ENCODE measurements around the gene FFAR3.

Gene FFAR3

GRCh38 chr19:35328851-35329285 is 29.4 kb upstream of the FFAR3 start, which contains the start of gene CD22:
CD22 (plus strand) TSS chr19:35329187; CDS start chr19:35332041, 2,854 bp downstream.
- in situ Hi-C loops (cut with MboI; ENCODE audit: low pct_unique_long_range_greater_than_20kb, low sequenced_read_pairs) = no loop called here
- peak; percentile 64 for DNase-seq

DNA sequence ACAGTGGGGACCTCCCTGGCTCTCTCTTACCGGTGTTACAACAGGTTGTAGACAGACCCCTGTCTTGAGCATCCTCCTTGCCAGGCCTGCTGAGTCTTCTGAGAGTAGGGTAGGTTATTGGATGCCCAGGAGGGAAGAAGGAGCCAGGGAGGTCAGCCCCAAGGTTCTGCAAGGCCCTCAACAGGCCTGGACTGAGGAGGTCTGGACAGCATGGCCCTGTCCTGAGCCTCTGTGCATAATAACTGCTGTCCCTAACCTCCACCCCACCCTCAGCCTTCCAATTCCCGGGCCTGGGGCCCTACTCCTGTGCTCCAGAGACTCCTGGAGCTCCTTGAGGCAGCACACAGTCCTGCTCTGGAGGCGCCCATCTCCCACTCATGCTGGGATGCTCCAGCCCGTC is 28.9 kb upstream of the FFAR3 start:
- DNase-seq = no peak
- in situ Hi-C loops (cut with MboI; ENCODE audit: low pct_unique_long_range_greater_than_20kb, low sequenced_read_pairs) = no loop called here

DNA sequence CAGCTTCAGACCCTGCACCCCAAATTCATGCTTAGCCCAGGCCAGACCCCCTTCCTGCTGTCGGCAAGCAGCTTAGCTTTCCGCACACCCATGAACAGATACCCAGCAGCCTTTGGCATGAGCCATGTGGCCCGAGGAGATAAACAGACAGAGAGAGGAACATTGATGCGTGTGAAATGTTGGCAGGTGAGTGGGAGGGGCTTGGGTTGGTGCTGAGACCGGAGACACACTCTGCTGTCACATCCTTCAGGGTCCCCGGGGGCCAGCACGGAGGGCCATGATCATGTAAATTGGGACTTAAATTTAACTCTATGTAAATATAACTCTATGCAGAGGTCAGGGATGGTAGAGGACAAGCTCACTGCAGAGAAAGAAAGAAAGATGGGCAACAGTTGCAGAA is 27.8 kb upstream of the FFAR3 start:
- in situ Hi-C loops (cut with MboI; ENCODE audit: low pct_unique_long_range_greater_than_20kb, low sequenced_read_pairs) = no loop called here
- no peak for DNase-seq

DNA sequence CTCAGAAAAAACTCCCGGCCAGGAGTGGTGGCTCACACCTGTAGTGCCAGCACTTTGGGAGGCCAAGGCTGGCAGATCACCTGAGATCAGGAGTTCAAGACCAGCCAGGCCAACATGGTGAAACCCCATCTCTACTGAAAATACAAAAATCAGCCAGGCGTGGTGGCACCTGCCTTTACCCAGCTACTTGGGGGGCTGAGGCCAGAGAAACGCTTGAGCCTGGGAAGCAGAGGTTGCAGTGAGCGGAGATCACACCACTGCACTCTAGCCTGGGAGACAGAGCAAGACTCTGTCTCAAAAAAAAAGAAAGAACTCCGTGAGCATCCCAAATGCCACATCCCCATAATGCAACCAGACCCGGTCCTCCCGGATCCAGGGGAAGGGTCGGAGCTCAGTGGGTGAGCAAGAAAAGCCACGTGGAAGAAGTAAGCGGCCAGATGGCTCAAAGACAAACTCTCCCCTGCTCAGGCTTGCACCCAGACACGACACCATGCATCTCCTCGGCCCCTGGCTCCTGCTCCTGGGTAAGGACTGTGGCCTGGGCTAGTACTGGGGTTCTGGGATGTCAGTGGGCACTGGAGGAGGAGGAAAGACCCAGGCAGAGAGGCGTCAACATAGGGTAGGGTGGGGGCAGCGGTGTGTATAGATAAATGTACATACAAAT is 26.6 kb upstream of the FFAR3 start:
- in situ Hi-C loops (cut with MboI; ENCODE audit: low pct_unique_long_range_greater_than_20kb, low sequenced_read_pairs) = no loop called here
- DNase-seq = no peak

GRCh38 chr19:35332817-35333216 is 25.4 kb upstream of the FFAR3 start:
- in situ Hi-C loops (cut with MboI; ENCODE audit: low pct_unique_long_range_greater_than_20kb, low sequenced_read_pairs) = no loop called here
- DNase-seq = no peak

GRCh38 chr19:35334144-35334753 is 24.0 kb upstream of the FFAR3 start:
- in situ Hi-C loops (cut with MboI; ENCODE audit: low pct_unique_long_range_greater_than_20kb, low sequenced_read_pairs) = no loop called here
- no peak for DNase-seq

DNA sequence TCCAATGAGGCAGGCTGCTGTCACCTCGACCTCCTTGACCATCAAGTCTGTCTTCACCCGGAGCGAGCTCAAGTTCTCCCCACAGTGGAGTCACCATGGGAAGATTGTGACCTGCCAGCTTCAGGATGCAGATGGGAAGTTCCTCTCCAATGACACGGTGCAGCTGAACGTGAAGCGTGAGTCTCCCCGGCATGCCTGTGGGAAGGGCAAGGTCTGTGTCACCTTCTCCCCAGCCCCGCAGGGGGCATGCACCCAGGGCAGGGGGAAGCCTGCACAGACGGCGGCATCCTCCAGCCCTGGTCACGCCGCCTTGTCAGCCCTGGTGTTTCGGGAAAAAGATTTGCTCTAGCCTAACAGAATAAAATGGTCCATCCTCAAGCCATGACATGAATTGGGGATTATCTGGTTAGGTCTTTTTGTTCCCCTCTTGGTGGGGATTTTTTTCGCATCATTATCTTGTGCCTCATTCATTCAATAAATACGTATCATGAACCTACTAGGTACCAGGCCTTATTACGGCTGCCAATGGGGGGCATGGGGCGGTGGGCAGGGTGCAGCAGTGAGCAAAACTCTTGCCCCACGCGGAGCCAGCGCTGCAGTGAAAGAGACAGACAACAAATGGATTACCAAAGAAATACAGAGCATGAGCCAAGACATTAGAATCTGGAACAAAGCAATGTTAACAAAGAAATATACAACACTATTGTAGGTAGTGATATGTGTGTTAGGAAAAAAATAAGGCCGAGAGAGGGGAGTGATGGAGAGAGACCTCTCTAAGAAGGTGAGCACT is 21.9 kb upstream of the FFAR3 start:
- in situ Hi-C loops (cut with MboI; ENCODE audit: low pct_unique_long_range_greater_than_20kb, low sequenced_read_pairs) = no loop called here
- no peak for DNase-seq

GRCh38 chr19:35337097-35337983 is 20.9 kb upstream of the FFAR3 start:
- in situ Hi-C loops (cut with MboI; ENCODE audit: low pct_unique_long_range_greater_than_20kb, low sequenced_read_pairs) = no loop called here
- no peak for DNase-seq

- no peak for DNase-seq
- in situ Hi-C loops (cut with MboI; ENCODE audit: low pct_unique_long_range_greater_than_20kb, low sequenced_read_pairs) = no loop called here
These were observed 20.3 kb upstream of the FFAR3 start for GRCh38 chr19:35337984-35338296.

DNA sequence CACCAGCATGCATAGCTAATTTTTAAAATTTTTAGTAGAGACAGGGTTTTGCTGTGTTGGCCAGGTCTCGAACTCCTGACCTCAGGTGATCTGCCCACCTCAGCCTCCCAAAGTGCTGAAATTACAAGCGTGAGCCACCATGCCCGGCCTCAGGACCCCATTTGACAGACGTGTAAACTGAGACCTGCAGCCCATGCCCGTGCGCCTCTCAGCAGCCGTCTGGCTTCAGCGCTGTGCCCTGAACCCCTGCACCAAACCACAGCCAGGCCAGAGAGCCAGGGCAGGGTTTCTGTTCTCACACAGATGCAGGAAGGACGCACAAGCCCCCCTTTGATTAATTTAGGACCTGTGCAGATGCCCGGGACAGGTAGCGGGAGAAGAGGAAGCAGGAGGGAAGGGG is 17.8 kb upstream of the FFAR3 start:
- no peak for DNase-seq
- in situ Hi-C loops (cut with MboI; ENCODE audit: low pct_unique_long_range_greater_than_20kb, low sequenced_read_pairs) = no loop called here

DNA sequence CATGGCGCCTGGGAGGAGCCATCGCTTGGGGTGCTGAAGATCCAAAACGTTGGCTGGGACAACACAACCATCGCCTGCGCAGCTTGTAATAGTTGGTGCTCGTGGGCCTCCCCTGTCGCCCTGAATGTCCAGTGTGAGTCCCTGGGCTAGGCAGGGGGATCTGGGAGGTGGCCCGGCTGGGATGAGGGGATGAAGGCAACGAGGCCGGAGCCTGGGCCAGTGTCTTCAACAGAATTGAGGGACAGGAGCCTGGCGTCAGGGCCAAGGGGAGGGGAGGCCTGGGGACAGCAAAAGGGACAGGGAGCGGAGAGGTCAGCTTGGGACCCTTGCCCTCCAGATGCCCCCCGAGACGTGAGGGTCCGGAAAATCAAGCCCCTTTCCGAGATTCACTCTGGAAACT is 17.3 kb upstream of the FFAR3 start:
- DNase-seq = no peak
- in situ Hi-C loops (cut with MboI; ENCODE audit: low pct_unique_long_range_greater_than_20kb, low sequenced_read_pairs) = no loop called here

DNA sequence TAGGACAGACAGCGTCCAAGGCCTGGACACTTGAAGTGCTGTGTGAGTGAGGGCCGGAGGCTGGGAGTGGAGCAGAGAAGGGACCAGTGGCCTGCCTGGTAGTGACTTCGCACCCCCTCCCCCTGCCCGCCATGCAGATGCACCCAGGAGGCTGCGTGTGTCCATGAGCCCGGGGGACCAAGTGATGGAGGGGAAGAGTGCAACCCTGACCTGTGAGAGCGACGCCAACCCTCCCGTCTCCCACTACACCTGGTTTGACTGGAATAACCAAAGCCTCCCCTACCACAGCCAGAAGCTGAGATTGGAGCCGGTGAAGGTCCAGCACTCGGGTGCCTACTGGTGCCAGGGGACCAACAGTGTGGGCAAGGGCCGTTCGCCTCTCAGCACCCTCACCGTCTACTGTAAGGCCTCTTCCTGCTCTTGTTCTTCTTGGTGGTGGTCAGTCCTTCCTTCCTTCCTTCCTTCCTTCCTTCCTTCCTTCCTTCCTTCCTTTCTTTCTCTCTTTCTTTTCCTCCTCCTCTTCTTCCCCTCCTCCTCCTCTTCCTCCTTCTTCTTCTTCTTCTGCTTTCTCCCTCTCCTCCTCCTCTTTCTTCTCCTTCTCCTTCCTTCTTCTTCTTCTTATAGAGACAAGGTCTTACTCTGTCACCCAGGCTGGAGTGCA is 16.6 kb upstream of the FFAR3 start:
- in situ Hi-C loops (cut with MboI; ENCODE audit: low pct_unique_long_range_greater_than_20kb, low sequenced_read_pairs) = no loop called here
- no peak for DNase-seq

GRCh38 chr19:35342430-35342829 is 15.8 kb upstream of the FFAR3 start:
- no peak for DNase-seq
- in situ Hi-C loops (cut with MboI; ENCODE audit: low pct_unique_long_range_greater_than_20kb, low sequenced_read_pairs) = no loop called here

- DNase-seq = no peak
- in situ Hi-C loops (cut with MboI; ENCODE audit: low pct_unique_long_range_greater_than_20kb, low sequenced_read_pairs) = no loop called here
These were observed 13.7 kb upstream of the FFAR3 start for GRCh38 chr19:35344511-35345031.

DNA sequence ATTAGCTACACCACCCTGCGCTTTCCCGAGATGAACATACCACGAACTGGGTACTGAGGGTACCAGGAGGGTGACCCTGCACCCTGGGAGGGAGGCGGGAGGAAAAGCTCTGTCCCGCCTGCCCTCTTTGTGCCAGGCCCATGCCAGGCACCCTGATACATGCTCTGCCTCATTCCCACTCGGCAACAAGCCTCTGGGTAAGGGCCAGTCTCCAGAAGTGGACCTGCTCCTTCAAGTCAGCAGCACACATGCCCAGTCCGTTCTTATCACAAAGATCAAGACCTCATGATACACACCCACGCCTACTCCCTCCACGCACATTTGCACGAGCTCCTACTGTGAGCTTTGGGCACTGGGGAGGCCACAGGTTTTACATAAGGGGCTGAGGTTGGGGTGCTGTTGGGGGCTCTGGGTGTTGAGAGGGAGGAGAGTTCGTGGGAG is 12.6 kb upstream of the FFAR3 start:
- in situ Hi-C loops (cut with MboI; ENCODE audit: low pct_unique_long_range_greater_than_20kb, low sequenced_read_pairs) = no loop called here
- DNase-seq = no peak

- no peak for DNase-seq
- in situ Hi-C loops (cut with MboI; ENCODE audit: low pct_unique_long_range_greater_than_20kb, low sequenced_read_pairs) = no loop called here
These were observed 11.8 kb upstream of the FFAR3 start for GRCh38 chr19:35346193-35347052.

DNA sequence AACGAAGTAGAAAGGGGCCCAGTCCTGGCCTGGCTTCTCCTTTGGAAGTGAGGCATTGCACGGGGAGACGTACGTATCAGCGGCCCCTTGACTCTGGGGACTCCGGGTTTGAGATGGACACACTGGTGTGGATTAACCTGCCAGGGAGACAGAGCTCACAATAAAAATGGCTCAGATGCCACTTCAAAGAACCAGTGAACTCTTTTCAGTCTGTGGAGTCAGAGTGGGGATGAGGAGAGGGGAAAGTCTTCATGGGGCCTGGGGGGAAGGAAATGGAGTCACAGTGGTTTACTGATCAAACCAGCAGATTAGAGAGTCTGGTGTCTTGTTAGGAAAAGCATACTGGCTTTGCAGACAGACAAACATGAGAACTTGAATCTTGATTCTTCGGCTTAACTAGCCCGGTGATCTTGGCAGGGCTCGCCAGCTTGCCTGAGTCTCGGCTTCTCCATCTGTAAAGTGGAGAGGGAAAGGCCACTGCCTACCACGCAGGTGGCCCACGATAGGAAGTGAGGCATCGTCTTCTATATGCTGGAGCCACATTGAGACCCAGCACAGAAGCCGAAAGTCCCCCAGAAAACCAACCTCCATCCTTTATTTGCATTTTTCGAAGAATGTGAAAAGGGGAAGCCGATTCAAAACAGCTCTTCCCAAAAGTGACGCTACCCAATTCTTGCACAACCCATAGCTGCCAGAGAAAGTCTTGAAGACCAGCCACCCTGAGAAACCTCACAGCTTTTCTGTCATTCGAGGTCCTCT is 10.9 kb upstream of the FFAR3 start, which contains the start of gene FFAR1:
Gene FFAR1 (plus strand): TSS at position 732 of the 759 bp plus-strand sequence. CDS start 3,650 bp downstream, outside the sequence.
- DNase-seq = peak; percentile 61
- in situ Hi-C loops (cut with MboI; ENCODE audit: low pct_unique_long_range_greater_than_20kb, low sequenced_read_pairs) = no loop called here

Measured in KBM-7 (cell line).